Measurements from ENCODE around the gene AKAP5. TPM values are rescaled to one million over a fixed set of nuclear protein-coding genes. Genes with fewer than 3 reads are reported as not detected.

Gene AKAP5
- total RNA-seq, 1 experiment from 2014 or later = 3.0 TPM

- H3K9me3 Mint-ChIP-seq = no peaks in the 10 kb centered on the region
- no peak overlapping the region for H3K4me3 Mint-ChIP-seq
- TF ChIP-seq E2F5 (CRISPR knock-in tag; IDR thresholded peaks at IDR 0.05) (no peak), AFF4 (CRISPR knock-in tag; IDR thresholded peaks at IDR 0.05; ENCODE audit: borderline replicate concordance) (no peak), USF2 (CRISPR knock-in tag; IDR thresholded peaks at IDR 0.05) (no peak), ZMAT4 (CRISPR knock-in tag; IDR thresholded peaks at IDR 0.05) (no peak), ZNF121 (CRISPR knock-in tag; IDR thresholded peaks at IDR 0.05) (no peak)
- no peaks in the 10 kb centered on the region for H3K27me3 Mint-ChIP-seq (ENCODE audit: low read depth)
- peaks cover 6% of the 10 kb centered on the region for H3K4me1 Mint-ChIP-seq
- ChIA-PET POLR2A (interaction anchor here (0.6 kb wide), 1 partner anchor 12 kb away, joined by 3 read pairs; no protein-coding TSS in a partner anchor), CTCF (interaction anchor here (1.0 kb wide), 1 partner anchor 67 kb away, joined by 4 read pairs; no protein-coding TSS in a partner anchor)
- ATAC-seq = no peak
- peaks cover 9% of the 10 kb centered on the region for H3K36me3 Mint-ChIP-seq
- DNase-seq (ENCODE audit: low spot score) = no peak
- H3K27ac Mint-ChIP-seq = peak overlapping the region; percentile 73; the same call in 1 of the 2 replicates
Observed at GRCh38 chr14:64496764-64497163, 31.5 kb downstream of the AKAP5 start.

- peaks cover 18% of the 10 kb centered on the region for H3K4me1 Mint-ChIP-seq
- H3K27me3 Mint-ChIP-seq (ENCODE audit: low read depth) = no peaks in the 10 kb centered on the region
- DNase-seq (ENCODE audit: low spot score) (no peak), ATAC-seq (no peak)
- peaks cover 9% of the 10 kb centered on the region for H3K36me3 Mint-ChIP-seq
- H3K4me3 Mint-ChIP-seq = no peak overlapping the region
- TF ChIP-seq CTCF (IDR thresholded peaks at IDR 0.05) (no peak), E2F4 (CRISPR knock-in tag; IDR thresholded peaks at IDR 0.05; ENCODE audit: borderline replicate concordance, low read depth) (no peak), GRHL2 (CRISPR knock-in tag; IDR thresholded peaks at IDR 0.05; ENCODE audit: insufficient replicate concordance, severe bottlenecking) (no peak), IRF2 (CRISPR knock-in tag; IDR thresholded peaks at IDR 0.05; ENCODE audit: borderline replicate concordance, low read depth) (no peak), ZNF423 (CRISPR knock-in tag; IDR thresholded peaks at IDR 0.05) (no peak), TP53 (CRISPR knock-in tag; IDR thresholded peaks at IDR 0.05) (no peak), PRRX2 (CRISPR knock-in tag; IDR thresholded peaks at IDR 0.05) (no peak), ZNF416 (CRISPR knock-in tag; IDR thresholded peaks at IDR 0.05) (no peak), ZNF281 (CRISPR knock-in tag; IDR thresholded peaks at IDR 0.05) (no peak), ZNF396 (CRISPR knock-in tag; IDR thresholded peaks at IDR 0.05; ENCODE audit: borderline replicate concordance) (no peak), CREB1 (CRISPR knock-in tag; IDR thresholded peaks at IDR 0.05) (no peak), CREM (CRISPR knock-in tag; IDR thresholded peaks at IDR 0.05) (no peak), NFATC4 (CRISPR knock-in tag; IDR thresholded peaks at IDR 0.05) (no peak), FOXP1 (CRISPR knock-in tag; IDR thresholded peaks at IDR 0.05; ENCODE audit: borderline replicate concordance) (no peak), SOX15 (CRISPR knock-in tag; IDR thresholded peaks at IDR 0.05) (no peak), ATF6 (CRISPR knock-in tag; IDR thresholded peaks at IDR 0.05) (no peak), RELA (CRISPR knock-in tag; IDR thresholded peaks at IDR 0.05; ENCODE audit: borderline replicate concordance) (no peak)
- ChIA-PET CTCF (interaction anchor here (3.3 kb wide), 1 partner anchor 11 kb away, joined by 10 read pairs; no protein-coding TSS in a partner anchor), POLR2A (no interaction called here)
- H3K27ac Mint-ChIP-seq = no peak overlapping the region
- H3K9me3 Mint-ChIP-seq = no peaks in the 10 kb centered on the region
Observed at GRCh38 chr14:64500088-64500487, 34.8 kb downstream of the AKAP5 start.
